Ishikawa (cell line): Measurements from ENCODE around the gene FNDC11.

Experiments
- CEBPB ChIP-seq: IDR thresholded peaks from 2 replicates; pipeline ENCODE4 v1.6.1; 2012
- CREB1 ChIP-seq: IDR thresholded peaks from 2 replicates; pipeline ENCODE4 v1.6.1; 2012; ENCODE audit warnings: low read depth
- NFIC ChIP-seq: IDR thresholded peaks from 2 replicates; pipeline ENCODE4 v1.6.1; 2012

- TF ChIP-seq NFIC (no peak), CEBPB (no peak), CREB1 (no peak)
These were observed 12.6 kb downstream of the FNDC11 start for GRCh38 chr20:63566395-63567135.
